Posterior cingulate gyrus (tissue), 11 donors: Measurements from ENCODE around the gene MRPL54.

Source experiments
- DNase-seq, 10 donors: peaks; one replicate each; pipeline versions ENCODE4 v3.0.0 to v3.0.0-alpha.2; 2020 to 2021; ENCODE audit warnings: mixed read lengths in 3 of 10
- intact Hi-C: fragments of 100-400 bp; cut with DNase I; formaldehyde crosslinking; loops from one replicate; pipeline ENCODE4 v1.15.1; 2023

MRPL54 gene

GRCh38 chr19:3762501-3763459 is at the start of gene MRPL54:
Gene MRPL54 (plus strand): TSS chr19:3762682. CDS start chr19:3762701, 19 bp downstream.
- intact Hi-C loops = no loop called here
- peak; percentile 97 to 100 (median 99) for DNase-seq

- no peak for DNase-seq
- intact Hi-C loops = loop anchor here (10.0 kb wide), 2 partner anchors 161 to 411 kb away; partner anchors contain the start of gene MFSD12
Measured at GRCh38 chr19:3716147-3716668, 46.3 kb upstream of the MRPL54 start.

GRCh38 chr19:3719868-3720267 is 42.6 kb upstream of the MRPL54 start:
- no peak for DNase-seq
- intact Hi-C loops = loop anchor here (10.0 kb wide), 2 partner anchors 165 to 415 kb away; partner anchors contain the start of gene MFSD12

GRCh38 chr19:3720349-3720917 is 42.0 kb upstream of the MRPL54 start:
- DNase-seq = no peak
- intact Hi-C loops = no loop called here

GRCh38 chr19:3721131-3721886 is 41.2 kb upstream of the MRPL54 start:
- DNase-seq = peak in 8 of 10 donors; percentile 42 to 93 (median 46)
- intact Hi-C loops = no loop called here

GRCh38 chr19:3721887-3722442 is 40.5 kb upstream of the MRPL54 start:
- no peak for DNase-seq
- intact Hi-C loops = no loop called here

- intact Hi-C loops = no loop called here
- no peak for DNase-seq
Measured at GRCh38 chr19:3722443-3723109, 39.9 kb upstream of the MRPL54 start.

- DNase-seq = no peak
- intact Hi-C loops = no loop called here
Measured at GRCh38 chr19:3723110-3723488, 39.4 kb upstream of the MRPL54 start.

- intact Hi-C loops = no loop called here
- DNase-seq = no peak
Measured at GRCh38 chr19:3723883-3724282, 38.6 kb upstream of the MRPL54 start.

- intact Hi-C loops = no loop called here
- DNase-seq = no peak
Measured at GRCh38 chr19:3725121-3725520, 37.4 kb upstream of the MRPL54 start.

GRCh38 chr19:3725640-3726310 is 36.7 kb upstream of the MRPL54 start:
- DNase-seq = no peak

GRCh38 chr19:3730457-3730958 is 32.0 kb upstream of the MRPL54 start:
- intact Hi-C loops = no loop called here
- no peak for DNase-seq

More at GRCh38 chr19:3725640-3726310, 36.7 kb upstream of the MRPL54 start:
- intact Hi-C loops = no loop called here

GRCh38 chr19:3732108-3732507 is 30.4 kb upstream of the MRPL54 start:
- intact Hi-C loops = no loop called here
- DNase-seq = no peak

GRCh38 chr19:3733549-3734309 is 28.8 kb upstream of the MRPL54 start:
- intact Hi-C loops = no loop called here
- no peak for DNase-seq

- no peak for DNase-seq
- intact Hi-C loops = no loop called here
Measured at GRCh38 chr19:3734310-3734600, 28.2 kb upstream of the MRPL54 start.

- DNase-seq = no peak
- intact Hi-C loops = no loop called here
Measured at GRCh38 chr19:3736106-3736724, 26.3 kb upstream of the MRPL54 start.

- intact Hi-C loops = no loop called here
- DNase-seq = no peak
Measured at GRCh38 chr19:3737487-3738205, 24.8 kb upstream of the MRPL54 start.
